KMS-11 (cell line): ENCODE measurements around the gene FUT9.

ENCODE experiments used
- H2AFZ ChIP-seq: fragments of 200-600 bp; sonication (generic); 2 replicates; pipeline ENCODE4 v1.6.1; 2016; ENCODE audit warnings: antibody characterized with exemption, mixed run types, low read depth
- H3K27ac ChIP-seq: fragments of 200-600 bp; sonication (generic); 2 replicates; pipeline ENCODE4 v1.6.1; 2016; ENCODE audit warnings: mild to moderate bottlenecking, mixed run types
- H3K27me3 ChIP-seq: fragments of 200-600 bp; sonication (generic); 2 replicates; pipeline ENCODE4 v1.6.1; 2017; ENCODE audit warnings: mild to moderate bottlenecking, low read depth, mixed run types, moderate library complexity; ENCODE audit not compliant: insufficient read depth
- H3K36me3 ChIP-seq: fragments of 200-600 bp; sonication (generic); 2 replicates; pipeline ENCODE4 v1.6.1; 2017; ENCODE audit warnings: mild to moderate bottlenecking, mixed run types; ENCODE audit not compliant: insufficient read depth
- H3K4me1 ChIP-seq: fragments of 200-600 bp; sonication (generic); 2 replicates; pipeline ENCODE4 v1.6.1; 2016; ENCODE audit warnings: mild to moderate bottlenecking, low read depth, mixed run types; ENCODE audit not compliant: poor library complexity, severe bottlenecking
- H3K4me2 ChIP-seq: fragments of 200-600 bp; sonication (generic); 2 replicates; pipeline ENCODE4 v1.7.0; 2016; ENCODE audit warnings: mild to moderate bottlenecking, mixed run types
- H3K4me3 ChIP-seq: fragments of 200-600 bp; sonication (generic); IDR thresholded peaks from 2 replicates; pipeline ENCODE4 v1.6.1; 2017; ENCODE audit warnings: low read depth, low read length, mixed read lengths; ENCODE audit not compliant: insufficient read depth
- H3K79me2 ChIP-seq: fragments of 200-600 bp; sonication (generic); 2 replicates; pipeline ENCODE4 v1.6.1; 2016; ENCODE audit warnings: low read depth, mixed run types; ENCODE audit not compliant: insufficient read depth
- H3K9ac ChIP-seq: fragments of 200-600 bp; sonication (generic); 2 replicates; pipeline ENCODE4 v1.6.1; 2016; ENCODE audit warnings: mild to moderate bottlenecking, mixed run types
- H4K20me1 ChIP-seq: fragments of 200-600 bp; sonication (generic); 2 replicates; pipeline ENCODE4 v1.6.1; 2016; ENCODE audit warnings: mild to moderate bottlenecking, mixed run types; ENCODE audit not compliant: insufficient read depth
- CTCF ChIP-seq: fragments of 200-600 bp; sonication (generic); conservative IDR thresholded peaks from 2 replicates; pipeline ENCODE4 v1.6.1; 2017; ENCODE audit warnings: low read depth, mild to moderate bottlenecking, antibody characterized with exemption, low read length, moderate library complexity, mixed read lengths

Gene FUT9

GRCh38 chr6:96074006-96074405, 58.2 kb downstream of the FUT9 start:
- Histone ChIP-seq H3K27me3 (no peaks in the 10 kb centered on the region), H3K36me3 (no peaks in the 10 kb centered on the region), H2AFZ (no peak overlapping the region), H3K27ac (no peak overlapping the region), H3K4me1 (no peaks in the 10 kb centered on the region), H3K9ac (no peak overlapping the region), H3K4me3 (no peak overlapping the region), H4K20me1 (no peaks in the 10 kb centered on the region), H3K79me2 (no peaks in the 10 kb centered on the region), H3K4me2 (no peak overlapping the region)
- no peak for TF ChIP-seq CTCF

- no peak for TF ChIP-seq CTCF
- no peaks in the 10 kb centered on the region for H3K79me2 ChIP-seq
- H3K27ac ChIP-seq = no peak overlapping the region
- no peaks in the 10 kb centered on the region for H3K4me1 ChIP-seq
- H3K27me3 ChIP-seq = no peaks in the 10 kb centered on the region
- no peak overlapping the region for H2AFZ ChIP-seq
- no peak overlapping the region for H3K4me2 ChIP-seq
- H3K36me3 ChIP-seq = no peaks in the 10 kb centered on the region
- H3K9ac ChIP-seq = no peak overlapping the region
- no peak overlapping the region for H3K4me3 ChIP-seq
- no peaks in the 10 kb centered on the region for H4K20me1 ChIP-seq
Measured at GRCh38 chr6:96075826-96076225, 60.1 kb downstream of the FUT9 start.

- no peak overlapping the region for H2AFZ ChIP-seq
- no peaks in the 10 kb centered on the region for H3K79me2 ChIP-seq
- H3K9ac ChIP-seq = no peak overlapping the region
- no peak overlapping the region for H3K4me2 ChIP-seq
- H3K27ac ChIP-seq = no peak overlapping the region
- TF ChIP-seq CTCF = no peak
- no peaks in the 10 kb centered on the region for H3K36me3 ChIP-seq
- no peaks in the 10 kb centered on the region for H4K20me1 ChIP-seq
- no peak overlapping the region for H3K4me3 ChIP-seq
- no peaks in the 10 kb centered on the region for H3K27me3 ChIP-seq
- no peaks in the 10 kb centered on the region for H3K4me1 ChIP-seq
Measured at GRCh38 chr6:96086745-96087144, 71.0 kb downstream of the FUT9 start.

- no peak overlapping the region for H3K4me3 ChIP-seq
- H4K20me1 ChIP-seq = no peaks in the 10 kb centered on the region
- H3K9ac ChIP-seq = no peak overlapping the region
- H3K4me2 ChIP-seq = no peak overlapping the region
- no peak overlapping the region for H3K27ac ChIP-seq
- H3K36me3 ChIP-seq = no peaks in the 10 kb centered on the region
- no peaks in the 10 kb centered on the region for H3K27me3 ChIP-seq
- H3K79me2 ChIP-seq = no peaks in the 10 kb centered on the region
- no peak overlapping the region for H2AFZ ChIP-seq
- H3K4me1 ChIP-seq = no peaks in the 10 kb centered on the region
- no peak for TF ChIP-seq CTCF
Measured at GRCh38 chr6:96089173-96089572, 73.4 kb downstream of the FUT9 start.

GRCh38 chr6:96094077-96094476, 78.3 kb downstream of the FUT9 start:
- no peaks in the 10 kb centered on the region for H3K27me3 ChIP-seq
- no peak overlapping the region for H3K9ac ChIP-seq
- H3K4me2 ChIP-seq = no peak overlapping the region
- H3K4me3 ChIP-seq = no peak overlapping the region
- TF ChIP-seq CTCF = no peak
- no peaks in the 10 kb centered on the region for H4K20me1 ChIP-seq
- H3K4me1 ChIP-seq = no peaks in the 10 kb centered on the region
- no peak overlapping the region for H3K27ac ChIP-seq
- no peaks in the 10 kb centered on the region for H3K36me3 ChIP-seq
- no peak overlapping the region for H2AFZ ChIP-seq
- H3K79me2 ChIP-seq = no peaks in the 10 kb centered on the region
